ENCODE measurements around the gene PFDN4.

PFDN4 gene

GRCh38 chr20:54268941-54269340, 61.1 kb downstream of the PFDN4 start:
- no peak for DNase-seq (ENCODE audit: low spot score)
